Tibial artery (tissue), 4 donors: ENCODE data around the gene ZEB2.
A peak's percentile ranks its signal among the peaks of the same experiment; 100 is the strongest.

Experiments
- DNase-seq, 2 donors: peaks; one replicate each; pipeline ENCODE4 v3.0.0-alpha.2; 2019
- H3K27ac ChIP-seq, 2 donors: fragments of 200-600 bp; sonication (generic) in 1 of 2; 1 replicate in 1 of 2; 2 replicates in 1 of 2; pipeline ENCODE4 v1.5.1; 2018 to 2019; ENCODE audit warnings: mild to moderate bottlenecking in 1 of 2
- H3K27me3 ChIP-seq, 2 donors: fragments of 200-600 bp; sonication (generic) in 1 of 2; one replicate each; pipeline versions ENCODE4 v1.5.1 to v1.6.0; 2016 to 2019
- H3K36me3 ChIP-seq, 3 donors: fragments of 200-600 bp; sonication (generic) in 2 of 3; one replicate each; pipeline ENCODE4 v1.5.1; 2016 to 2019; ENCODE audit warnings: mild to moderate bottlenecking in 2 of 3
- H3K4me1 ChIP-seq, 4 donors: fragments of 200-600 bp; sonication (generic) in 2 of 4; 1 replicate in 3 of 4; 2 replicates in 1 of 4; pipeline ENCODE4 v1.5.1; 2016 to 2019
- H3K4me3 ChIP-seq, 2 donors: fragments of 200-600 bp; sonication (generic) in 1 of 2; 1 replicate in 1 of 2; 2 replicates in 1 of 2; pipeline ENCODE4 v1.5.1; 2018 to 2019; ENCODE audit warnings: mild to moderate bottlenecking in 2 of 2
- H3K9me3 ChIP-seq, 3 donors: fragments of 200-600 bp; sonication (generic) in 1 of 3; one replicate each; pipeline ENCODE4 v1.5.1; 2016 to 2019
- CTCF ChIP-seq, 2 experiments: fragments of 200-600 bp in 1 of 2; fragments of 450-650 bp in 1 of 2; IDR thresholded peaks; one replicate each; pipeline ENCODE4 v1.5.1; 2017 to 2019; ENCODE audit warnings: antibody characterized with exemption in 2 of 2, mild to moderate bottlenecking in 1 of 2, moderate library complexity in 1 of 2
- intact Hi-C: fragments of 100-400 bp; cut with DNase I; formaldehyde crosslinking; loops from one replicate; pipeline ENCODE4 v1.15.0; 2023; ENCODE audit warnings: low total_unique reads

Gene ZEB2

GRCh38 chr2:144358374-144358964, 161.4 kb downstream of the ZEB2 start:
- intact Hi-C loops = loop anchor here (10.0 kb wide), 1 partner anchor 86 kb away; no protein-coding TSS in a partner anchor
- peak overlapping the region; percentile 52 to 57 for H3K27ac ChIP-seq
- no peak overlapping the region for H3K4me3 ChIP-seq
- DNase-seq = no peak
- TF ChIP-seq CTCF (IDR thresholded peaks at IDR 0.05) = no peak
- H3K36me3 ChIP-seq = no peaks in the 10 kb centered on the region
- H3K27me3 ChIP-seq = no peaks in the 10 kb centered on the region
- no peaks in the 10 kb centered on the region for H3K9me3 ChIP-seq
- peaks cover 0 to 36% (median 8%) of the 10 kb centered on the region in 4 donors for H3K4me1 ChIP-seq

- no peaks in the 10 kb centered on the region for H3K9me3 ChIP-seq
- DNase-seq = no peak
- TF ChIP-seq CTCF (IDR thresholded peaks at IDR 0.05) = no peak
- H3K4me3 ChIP-seq = no peak overlapping the region
- no peaks in the 10 kb centered on the region for H3K36me3 ChIP-seq
- no peaks in the 10 kb centered on the region for H3K27me3 ChIP-seq
- peaks cover 0 to 36% (median 8%) of the 10 kb centered on the region in 4 donors for H3K4me1 ChIP-seq
- intact Hi-C loops = loop anchor here (10.0 kb wide), 1 partner anchor 87 kb away; no protein-coding TSS in a partner anchor
- peak overlapping the region; percentile 52 to 57 for H3K27ac ChIP-seq
Observed at GRCh38 chr2:144357623-144358373, 162.1 kb downstream of the ZEB2 start.

GRCh38 chr2:144356402-144356801, 163.5 kb downstream of the ZEB2 start:
- no peaks in the 10 kb centered on the region for H3K27me3 ChIP-seq
- peaks cover 0 to 30% (median 8%) of the 10 kb centered on the region in 4 donors for H3K4me1 ChIP-seq
- H3K27ac ChIP-seq = no peak overlapping the region
- H3K4me3 ChIP-seq = no peak overlapping the region
- intact Hi-C loops = loop anchor here (10.0 kb wide), 1 partner anchor 88 kb away; no protein-coding TSS in a partner anchor
- H3K9me3 ChIP-seq = no peaks in the 10 kb centered on the region
- TF ChIP-seq CTCF (IDR thresholded peaks at IDR 0.05) = no peak
- DNase-seq = no peak
- H3K36me3 ChIP-seq = no peaks in the 10 kb centered on the region

- no peak overlapping the region for H3K27ac ChIP-seq
- no peak overlapping the region for H3K4me3 ChIP-seq
- DNase-seq = no peak
- no peaks in the 10 kb centered on the region for H3K27me3 ChIP-seq
- no peaks in the 10 kb centered on the region for H3K9me3 ChIP-seq
- no peak for TF ChIP-seq CTCF (IDR thresholded peaks at IDR 0.05)
- no peaks in the 10 kb centered on the region for H3K36me3 ChIP-seq
- intact Hi-C loops = loop anchor here (10.0 kb wide), 1 partner anchor 90 kb away; no protein-coding TSS in a partner anchor
- H3K4me1 ChIP-seq = peaks cover 0 to 44% (median 19%) of the 10 kb centered on the region in 4 donors
Observed at GRCh38 chr2:144354953-144355352, 165.0 kb downstream of the ZEB2 start.

DNA sequence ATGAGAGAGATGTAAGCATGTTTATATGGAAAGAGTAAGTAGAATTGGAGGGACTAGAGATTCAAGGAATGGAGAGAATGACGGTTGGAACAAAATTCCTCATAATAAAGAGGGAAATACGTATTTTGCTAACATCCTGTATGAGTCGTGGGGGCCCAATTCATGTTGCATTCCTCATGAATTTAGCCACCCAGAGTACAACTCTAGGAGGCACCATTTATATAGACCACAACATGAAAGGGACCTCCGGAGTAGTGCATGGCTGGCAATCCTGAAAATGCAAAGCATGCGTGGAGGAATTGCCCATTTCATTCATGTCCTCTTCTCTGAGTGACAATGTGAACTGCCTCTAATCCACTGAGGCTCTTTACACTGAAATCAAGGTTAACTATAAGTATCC, 168.2 kb downstream of the ZEB2 start:
- intact Hi-C loops = loop anchor here (10.0 kb wide), 1 partner anchor 93 kb away; no protein-coding TSS in a partner anchor
- Histone ChIP-seq H3K36me3 (no peaks in the 10 kb centered on the region), H3K4me3 (no peak overlapping the region), H3K27ac (peak overlapping the region in 1 of 2 donors; percentile 70), H3K4me1 (peaks cover 0 to 30% (median 15%) of the 10 kb centered on the region in 4 donors), H3K27me3 (no peaks in the 10 kb centered on the region), H3K9me3 (no peaks in the 10 kb centered on the region)
- DNase-seq = no peak
- TF ChIP-seq CTCF (IDR thresholded peaks at IDR 0.05) = no peak
